ES-I3 (cell line): ENCODE data around the gene CSH2.

Experiments used
- H3K36me3 ChIP-seq: 2 replicates; pipeline ENCODE4 v1.6.1; 2013; ENCODE audit warnings: mild to moderate bottlenecking, low read length, control low read depth, moderate library complexity; ENCODE audit not compliant: insufficient read depth
- H3K4me1 ChIP-seq: 2 replicates; pipeline ENCODE4 v1.6.1; 2013; ENCODE audit warnings: mild to moderate bottlenecking, control low read depth, low read length; ENCODE audit not compliant: insufficient read depth
- H3K9ac ChIP-seq: 2 replicates; pipeline ENCODE4 v1.6.1; 2013; ENCODE audit warnings: low read depth, mild to moderate bottlenecking, low read length, moderate library complexity
- H3K9me3 ChIP-seq: 2 replicates; pipeline ENCODE4 v1.6.1; 2013; ENCODE audit warnings: mild to moderate bottlenecking, low read length, moderate library complexity; ENCODE audit not compliant: control insufficient read depth, insufficient read depth

CSH2 gene

GRCh38 chr17:63837962-63838600 lies 35.4 kb downstream of the CSH2 start:
- Histone ChIP-seq H3K4me1 (peaks cover 20% of the 10 kb centered on the region), H3K9ac (no peak overlapping the region), H3K36me3 (peaks cover 13% of the 10 kb centered on the region; the same call in 1 of the 2 replicates), H3K9me3 (no peaks in the 10 kb centered on the region)

- peaks cover 19% of the 10 kb centered on the region for H3K36me3 ChIP-seq
Observed at GRCh38 chr17:63837480-63837879, 36.0 kb downstream of the CSH2 start.

GRCh38 chr17:63836811-63837210 lies 36.7 kb downstream of the CSH2 start:
- peaks cover 20% of the 10 kb centered on the region for H3K36me3 ChIP-seq

More at GRCh38 chr17:63837480-63837879, 36.0 kb downstream of the CSH2 start:
- Histone ChIP-seq H3K4me1 (peaks cover 20% of the 10 kb centered on the region), H3K9me3 (no peaks in the 10 kb centered on the region), H3K9ac (no peak overlapping the region)

GRCh38 chr17:63835167-63835720 lies 38.2 kb downstream of the CSH2 start:
- Histone ChIP-seq H3K9me3 (no peaks in the 10 kb centered on the region), H3K36me3 (peaks cover 36% of the 10 kb centered on the region), H3K4me1 (peaks cover 15% of the 10 kb centered on the region), H3K9ac (no peak overlapping the region)

More at GRCh38 chr17:63836811-63837210, 36.7 kb downstream of the CSH2 start:
- Histone ChIP-seq H3K9ac (no peak overlapping the region), H3K4me1 (peaks cover 20% of the 10 kb centered on the region), H3K9me3 (no peaks in the 10 kb centered on the region)

GRCh38 chr17:63834431-63835166 lies 38.9 kb downstream of the CSH2 start:
- Histone ChIP-seq H3K36me3 (peaks cover 42% of the 10 kb centered on the region), H3K4me1 (peaks cover 15% of the 10 kb centered on the region), H3K9me3 (no peaks in the 10 kb centered on the region), H3K9ac (no peak overlapping the region)

DNA sequence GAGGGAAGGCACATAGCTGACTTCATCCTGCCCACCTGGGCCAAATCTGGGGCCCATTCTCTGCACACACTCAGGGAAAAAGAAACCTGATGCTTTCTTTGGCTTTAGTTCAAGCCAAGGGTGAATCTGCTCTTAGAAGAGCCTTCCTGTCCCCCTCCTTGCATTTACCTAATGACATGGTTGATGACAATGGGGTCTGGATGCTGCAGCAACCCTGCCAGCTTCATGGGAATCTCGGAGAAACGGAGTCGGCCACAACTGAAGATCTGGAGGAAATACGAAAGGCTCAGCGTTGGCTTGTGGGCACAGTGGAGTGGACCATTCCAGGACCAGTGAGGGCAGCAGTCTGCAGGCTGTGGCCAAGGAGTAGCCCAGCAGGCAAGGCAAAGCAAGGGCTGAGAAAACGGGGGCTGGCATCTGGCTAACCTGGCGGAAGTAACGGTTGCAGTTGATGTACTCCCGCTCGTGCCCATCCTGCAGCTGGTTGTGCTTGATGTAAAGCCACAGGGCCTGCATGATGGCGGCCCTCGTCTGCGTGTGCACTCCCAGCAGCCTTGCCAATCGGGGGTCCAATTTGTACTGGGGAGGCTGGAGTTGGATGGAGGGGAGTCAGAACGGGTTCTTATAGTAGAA lies 39.6 kb downstream of the CSH2 start:
- Histone ChIP-seq H3K4me1 (peaks cover 7% of the 10 kb centered on the region), H3K9ac (no peak overlapping the region), H3K9me3 (no peaks in the 10 kb centered on the region), H3K36me3 (peaks cover 49% of the 10 kb centered on the region)

GRCh38 chr17:63833026-63833740 lies 40.3 kb downstream of the CSH2 start:
- Histone ChIP-seq H3K36me3 (peaks cover 55% of the 10 kb centered on the region), H3K4me1 (peaks cover 8% of the 10 kb centered on the region), H3K9ac (no peak overlapping the region), H3K9me3 (no peaks in the 10 kb centered on the region)

GRCh38 chr17:63832455-63832854 lies 41.0 kb downstream of the CSH2 start:
- Histone ChIP-seq H3K36me3 (peaks cover 56% of the 10 kb centered on the region), H3K9ac (no peak overlapping the region), H3K9me3 (no peaks in the 10 kb centered on the region), H3K4me1 (peaks cover 7% of the 10 kb centered on the region; the same call in 1 of the 2 replicates)

DNA sequence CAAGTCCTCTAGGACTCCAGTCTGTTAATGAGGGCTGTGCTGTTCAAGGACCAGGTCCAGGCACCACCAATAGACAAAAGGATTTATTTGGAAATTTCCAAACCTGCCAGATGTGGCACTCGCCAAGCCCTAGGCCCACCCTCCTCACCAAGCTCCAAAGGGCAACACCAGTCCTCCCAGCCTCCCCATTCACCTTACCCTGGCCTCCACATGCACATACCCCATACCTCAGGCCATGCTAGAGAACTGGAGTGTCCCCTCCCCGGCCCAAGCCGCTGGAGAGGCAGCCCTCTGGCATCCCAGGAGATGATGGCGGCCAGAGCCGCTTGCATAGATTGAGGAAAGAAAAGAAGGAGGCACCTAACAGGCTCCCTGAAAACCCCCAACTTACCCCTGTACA lies 41.5 kb downstream of the CSH2 start:
- H3K9me3 ChIP-seq = no peaks in the 10 kb centered on the region
- H3K9ac ChIP-seq = no peak overlapping the region
- peaks cover 7% of the 10 kb centered on the region; the same call in 1 of the 2 replicates for H3K4me1 ChIP-seq
- peaks cover 56% of the 10 kb centered on the region for H3K36me3 ChIP-seq

DNA sequence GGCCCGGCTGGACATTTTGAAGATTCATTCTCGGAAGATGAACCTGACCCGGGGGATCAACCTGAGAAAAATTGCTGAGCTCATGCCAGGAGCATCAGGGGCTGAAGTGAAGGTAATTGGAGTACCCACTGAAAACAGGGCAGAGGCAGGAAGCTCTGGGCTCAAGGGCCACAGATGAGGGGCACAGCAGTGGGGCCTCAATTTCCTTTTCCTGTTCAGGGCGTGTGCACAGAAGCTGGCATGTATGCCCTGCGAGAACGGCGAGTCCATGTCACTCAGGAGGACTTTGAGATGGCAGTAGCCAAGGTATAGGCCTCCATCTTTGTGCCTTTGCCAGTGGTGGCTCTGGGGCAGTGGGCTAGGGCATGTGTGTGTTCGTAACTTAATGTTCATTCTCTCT lies 42.0 kb downstream of the CSH2 start:
- peaks cover 7% of the 10 kb centered on the region; the same call in 1 of the 2 replicates for H3K4me1 ChIP-seq
- no peaks in the 10 kb centered on the region for H3K9me3 ChIP-seq
- H3K36me3 ChIP-seq = peaks cover 52% of the 10 kb centered on the region
- no peak overlapping the region for H3K9ac ChIP-seq

DNA sequence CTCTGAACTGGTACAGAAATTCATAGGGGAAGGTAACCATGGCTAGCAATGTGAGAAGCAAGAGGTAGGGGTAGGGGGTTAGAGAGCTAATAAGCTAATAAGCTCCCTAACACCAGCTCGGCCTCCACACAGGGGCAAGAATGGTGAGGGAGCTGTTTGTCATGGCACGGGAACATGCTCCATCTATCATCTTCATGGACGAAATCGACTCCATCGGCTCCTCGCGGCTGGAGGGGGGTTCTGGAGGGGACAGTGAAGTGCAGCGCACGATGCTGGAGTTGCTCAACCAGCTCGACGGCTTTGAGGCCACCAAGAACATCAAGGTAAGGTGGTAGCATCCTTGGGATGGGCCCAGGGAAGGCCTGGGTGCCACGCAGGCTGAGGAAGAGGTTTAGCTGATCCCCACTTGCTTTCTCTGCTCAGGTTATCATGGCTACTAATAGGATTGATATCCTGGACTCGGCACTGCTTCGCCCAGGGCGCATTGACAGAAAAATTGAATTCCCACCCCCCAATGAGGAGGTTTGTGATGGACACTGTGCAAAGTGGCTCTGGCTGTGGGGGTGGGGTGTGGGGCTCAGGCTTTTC lies 42.5 kb downstream of the CSH2 start:
- Histone ChIP-seq H3K9ac (no peak overlapping the region), H3K9me3 (no peaks in the 10 kb centered on the region), H3K4me1 (peaks cover 8% of the 10 kb centered on the region; the same call in 1 of the 2 replicates), H3K36me3 (peaks cover 52% of the 10 kb centered on the region)

GRCh38 chr17:63830278-63830677 lies 43.2 kb downstream of the CSH2 start:
- H3K4me1 ChIP-seq = peaks cover 12% of the 10 kb centered on the region; the same call in 1 of the 2 replicates
- H3K36me3 ChIP-seq = peaks cover 59% of the 10 kb centered on the region
- H3K9ac ChIP-seq = no peak overlapping the region
- H3K9me3 ChIP-seq = no peaks in the 10 kb centered on the region

GRCh38 chr17:63828936-63829335 lies 44.5 kb downstream of the CSH2 start:
- H3K4me1 ChIP-seq = peaks cover 12% of the 10 kb centered on the region; the same call in 1 of the 2 replicates
- peaks cover 69% of the 10 kb centered on the region for H3K36me3 ChIP-seq
- no peaks in the 10 kb centered on the region for H3K9me3 ChIP-seq
- no peak overlapping the region for H3K9ac ChIP-seq
